Fibroblast of the aortic adventitia (primary cell): Measurements from ENCODE around the gene TCF15. TPM values are rescaled to one million over a fixed set of nuclear protein-coding genes. Genes with fewer than 3 reads are reported as not detected.

Source experiments
- DNase-seq: peaks from one replicate; pipeline ENCODE4 v3.0.0-alpha.2; 2010; ENCODE audit warnings: low read depth
- H3K4me3 ChIP-seq: 2 replicates; pipeline ENCODE4 v1.5.1; 2011; ENCODE audit warnings: low read depth, mild to moderate bottlenecking, control low read depth, low read length, moderate library complexity
- total RNA-seq: library from RNA; depleted of rRNA; stranded (reverse); fragments of >200 nt; gene quantifications from 2 replicates; pipeline ENCODE4 v1.2.3, GENCODE V29; 2012; ENCODE audit warnings: low replicate concordance
- TF ChIP-seq, protein P1 (sequence below): IDR thresholded peaks from 2 replicates; pipeline ENCODE4 v1.5.1; 2011; ENCODE audit warnings: mild to moderate bottlenecking, low read length, control low read depth, inconsistent platforms; ENCODE audit not compliant: insufficient read depth

TCF15 gene
- total RNA-seq, 1 donor: not detected

DNA sequence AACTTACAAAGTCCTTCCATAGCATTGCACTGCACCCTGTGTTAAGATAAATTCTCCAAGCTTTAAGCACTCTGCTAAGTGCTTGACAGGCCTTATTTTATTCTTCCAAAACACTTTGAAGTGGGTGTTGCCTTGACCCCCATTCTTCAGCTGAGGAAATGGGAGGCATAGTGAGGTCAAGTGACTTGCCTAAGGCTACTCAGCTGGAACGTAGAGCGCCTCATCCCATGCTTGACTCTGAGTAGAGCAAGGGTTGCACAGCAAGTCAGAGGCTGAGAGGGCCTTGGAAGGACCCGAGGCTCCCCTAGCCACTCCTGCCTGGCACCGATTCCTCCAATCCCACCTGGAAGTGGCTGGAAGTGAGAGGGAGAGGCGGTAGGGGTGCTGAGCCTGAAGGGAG lies 46.9 kb downstream of the TCF15 start:
- TF ChIP-seq, protein P1, sequence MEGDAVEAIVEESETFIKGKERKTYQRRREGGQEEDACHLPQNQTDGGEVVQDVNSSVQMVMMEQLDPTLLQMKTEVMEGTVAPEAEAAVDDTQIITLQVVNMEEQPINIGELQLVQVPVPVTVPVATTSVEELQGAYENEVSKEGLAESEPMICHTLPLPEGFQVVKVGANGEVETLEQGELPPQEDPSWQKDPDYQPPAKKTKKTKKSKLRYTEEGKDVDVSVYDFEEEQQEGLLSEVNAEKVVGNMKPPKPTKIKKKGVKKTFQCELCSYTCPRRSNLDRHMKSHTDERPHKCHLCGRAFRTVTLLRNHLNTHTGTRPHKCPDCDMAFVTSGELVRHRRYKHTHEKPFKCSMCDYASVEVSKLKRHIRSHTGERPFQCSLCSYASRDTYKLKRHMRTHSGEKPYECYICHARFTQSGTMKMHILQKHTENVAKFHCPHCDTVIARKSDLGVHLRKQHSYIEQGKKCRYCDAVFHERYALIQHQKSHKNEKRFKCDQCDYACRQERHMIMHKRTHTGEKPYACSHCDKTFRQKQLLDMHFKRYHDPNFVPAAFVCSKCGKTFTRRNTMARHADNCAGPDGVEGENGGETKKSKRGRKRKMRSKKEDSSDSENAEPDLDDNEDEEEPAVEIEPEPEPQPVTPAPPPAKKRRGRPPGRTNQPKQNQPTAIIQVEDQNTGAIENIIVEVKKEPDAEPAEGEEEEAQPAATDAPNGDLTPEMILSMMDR: no peak
- H3K4me3 ChIP-seq: no peak overlapping the region
- no peak for DNase-seq

DNA sequence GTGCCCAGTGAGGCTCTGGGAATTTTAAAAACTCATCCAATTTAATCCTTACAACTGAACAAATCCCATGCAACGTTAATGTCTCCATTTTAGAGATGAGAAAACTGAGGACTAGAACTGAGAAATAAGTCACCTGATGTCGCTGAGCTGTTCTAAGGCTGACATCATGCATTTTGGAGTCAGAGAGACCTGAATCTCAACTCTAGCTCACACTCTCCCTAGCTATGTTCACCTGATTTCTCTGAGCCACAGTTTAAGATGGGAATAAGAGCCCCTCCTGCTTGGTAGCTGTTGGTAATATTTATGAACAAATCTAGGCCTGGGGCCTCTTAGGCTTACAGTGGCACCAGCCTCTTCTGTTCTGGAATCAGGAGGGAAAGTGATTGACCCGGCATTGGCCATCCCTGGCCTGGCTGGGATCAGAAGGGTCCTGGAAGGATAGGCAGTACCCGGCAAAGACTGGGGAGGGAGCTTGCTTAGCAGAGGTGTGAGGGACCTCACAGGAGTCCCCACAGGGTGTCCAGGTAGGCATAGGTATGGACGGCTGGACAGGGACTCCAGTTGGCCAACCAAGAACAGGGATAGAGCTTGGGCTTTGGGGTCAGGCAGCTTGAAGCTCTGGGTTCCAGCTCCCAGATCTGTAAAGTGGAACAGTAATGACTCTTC lies 47.7 kb downstream of the TCF15 start:
- TF ChIP-seq, protein P1: no peak
- no peak for DNase-seq
- no peak overlapping the region for H3K4me3 ChIP-seq

DNA sequence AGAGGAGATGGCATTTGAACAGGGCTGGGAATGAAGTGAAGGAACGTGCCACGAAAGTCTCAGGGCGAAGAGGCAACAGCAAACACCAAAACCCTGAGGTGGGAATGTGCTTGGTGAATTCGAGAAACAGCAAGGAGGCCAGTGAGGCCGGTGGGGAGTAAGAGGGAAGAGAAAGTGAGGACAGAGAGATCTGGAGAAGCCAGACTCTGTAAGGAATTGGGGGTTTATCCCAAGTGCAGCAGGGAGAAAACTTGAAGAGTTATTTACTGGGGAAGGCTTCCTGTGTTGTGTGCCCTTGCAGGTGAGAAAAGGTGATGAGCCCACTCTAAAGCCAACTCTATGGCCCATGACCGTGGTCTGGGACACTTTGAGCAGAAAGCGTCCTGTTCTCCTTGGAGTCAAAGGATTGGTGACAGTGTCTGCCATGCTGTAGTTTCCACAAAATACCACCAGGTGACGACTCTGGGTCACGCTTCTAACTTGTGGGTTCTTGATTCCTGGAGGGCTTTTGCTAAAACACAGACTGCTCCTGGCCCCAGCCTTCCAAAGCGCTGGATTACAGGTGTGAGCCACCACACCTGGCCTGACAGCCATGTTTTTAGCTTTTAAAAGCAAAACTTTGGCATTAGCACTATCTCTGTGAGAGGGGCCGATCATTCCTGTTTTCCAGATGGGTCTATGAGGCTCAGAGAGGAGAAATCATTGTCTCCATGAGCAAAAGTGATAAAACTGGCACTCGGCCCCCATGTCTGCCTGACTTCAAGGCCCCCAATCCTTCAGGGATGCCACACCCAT lies 48.5 kb downstream of the TCF15 start:
- H3K4me3 ChIP-seq: no peak overlapping the region
- TF ChIP-seq, protein P1: peak; percentile 100
- DNase-seq: peak; percentile 74

DNA sequence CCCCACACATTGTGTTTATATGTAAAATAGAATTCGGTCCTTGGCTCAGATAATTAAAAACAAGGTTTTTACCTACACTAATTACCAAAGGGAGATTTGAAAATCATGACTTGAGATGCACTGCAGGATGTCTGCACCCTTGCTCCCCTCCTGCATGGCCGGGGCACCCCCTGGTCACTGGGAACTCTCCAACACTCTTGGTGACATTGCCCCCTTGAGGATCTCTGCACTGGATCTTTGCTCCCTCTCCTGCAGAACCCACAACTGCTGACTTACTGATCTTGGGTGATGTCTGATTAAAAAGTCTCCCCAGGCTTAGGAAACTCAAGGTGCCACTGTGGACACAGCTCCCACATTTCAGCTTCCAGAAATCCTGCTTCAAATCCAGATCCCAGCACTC lies 49.4 kb downstream of the TCF15 start:
- TF ChIP-seq, protein P1: no peak
- no peak for DNase-seq
- no peak overlapping the region for H3K4me3 ChIP-seq

DNA sequence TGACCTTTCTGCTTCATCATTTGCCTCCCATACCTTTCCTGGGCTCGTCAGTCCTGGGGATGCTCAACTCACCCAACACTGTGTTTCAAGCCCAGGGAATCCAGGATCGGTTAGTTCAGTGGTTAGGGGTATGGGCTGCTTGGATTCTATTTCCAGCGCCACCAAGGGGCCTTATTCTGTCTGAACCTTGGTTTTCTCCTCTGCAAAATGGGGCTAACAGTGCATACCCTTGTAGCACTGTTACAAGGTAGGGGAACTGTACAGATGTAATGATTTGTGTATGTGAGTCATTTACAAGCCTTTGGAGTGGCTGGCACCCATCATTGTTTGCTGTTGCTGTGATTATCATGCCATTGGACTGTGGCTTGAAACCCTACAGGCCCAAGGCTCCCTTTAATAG lies 52.0 kb downstream of the TCF15 start:
- no peak for DNase-seq
- H3K4me3 ChIP-seq: no peak overlapping the region
- TF ChIP-seq, protein P1: no peak

DNA sequence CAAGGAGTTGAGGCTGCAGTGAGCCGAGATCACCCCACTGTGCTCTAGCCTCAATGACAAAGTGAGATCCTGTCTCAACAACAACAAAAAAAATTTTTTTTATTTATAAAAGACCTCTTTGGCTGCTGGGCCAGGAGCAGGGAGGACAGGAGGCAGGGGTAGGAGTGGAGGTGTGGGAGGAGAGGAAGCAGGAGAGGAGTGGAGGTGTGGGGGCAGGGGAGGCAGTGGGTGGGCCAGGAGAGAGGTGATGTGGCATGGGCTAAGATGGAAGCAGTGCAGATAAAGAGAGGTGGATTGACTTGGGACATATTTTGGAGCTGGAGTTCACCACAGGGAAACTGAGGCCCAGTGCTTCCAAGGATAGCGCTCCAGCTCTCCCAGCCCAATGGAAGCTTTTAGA lies 53.1 kb downstream of the TCF15 start:
- DNase-seq: no peak
- TF ChIP-seq, protein P1: no peak
- H3K4me3 ChIP-seq: no peak overlapping the region

DNA sequence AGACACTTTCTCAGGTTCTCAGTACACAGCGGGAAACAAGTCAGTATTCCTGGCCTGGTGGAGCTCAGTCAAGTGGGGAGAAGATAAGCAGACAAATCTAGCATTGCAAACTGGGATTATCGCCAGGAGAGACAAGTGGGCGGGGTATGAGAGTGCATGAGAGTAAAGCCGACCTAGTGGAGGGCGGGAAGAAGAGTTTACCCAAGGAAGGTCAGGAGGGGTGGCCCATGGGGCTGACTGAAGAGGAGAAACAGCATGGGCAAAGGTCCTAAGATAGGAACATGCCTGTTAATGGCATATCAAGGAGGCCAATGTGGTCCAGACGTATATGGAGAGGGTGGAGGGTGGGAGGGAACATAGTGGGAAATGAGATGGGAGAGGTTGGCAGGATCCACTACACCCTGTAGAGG lies 54.1 kb downstream of the TCF15 start:
- TF ChIP-seq, protein P1: no peak
- peak; percentile 46 for DNase-seq
- H3K4me3 ChIP-seq: no peak overlapping the region
